Inflammatory macrophage treated with lipopolysaccharide for 1 hour (primary cell): ENCODE results near the gene PRDM11.
A peak's percentile ranks its signal among the peaks of the same experiment; 100 is the strongest.
"Not testable (repeated sequence)": the region's sequence is repeated elsewhere in the genome, so short reads cannot be mapped to it uniquely, and the experiment has no call there.

Source experiments
- DNase-seq, 2 donors: peaks; one replicate each; pipeline ENCODE4 v3.0.0-alpha.2; 2020 to 2022

PRDM11 gene

GRCh38 chr11:45146072-45147016 lies at the start of gene PRDM11:
TSS of gene PRDM11 (plus strand) at chr11:45146639. CDS start at chr11:45181767, 35,128 bp downstream.
- DNase-seq = peak; percentile 25 to 39

DNA sequence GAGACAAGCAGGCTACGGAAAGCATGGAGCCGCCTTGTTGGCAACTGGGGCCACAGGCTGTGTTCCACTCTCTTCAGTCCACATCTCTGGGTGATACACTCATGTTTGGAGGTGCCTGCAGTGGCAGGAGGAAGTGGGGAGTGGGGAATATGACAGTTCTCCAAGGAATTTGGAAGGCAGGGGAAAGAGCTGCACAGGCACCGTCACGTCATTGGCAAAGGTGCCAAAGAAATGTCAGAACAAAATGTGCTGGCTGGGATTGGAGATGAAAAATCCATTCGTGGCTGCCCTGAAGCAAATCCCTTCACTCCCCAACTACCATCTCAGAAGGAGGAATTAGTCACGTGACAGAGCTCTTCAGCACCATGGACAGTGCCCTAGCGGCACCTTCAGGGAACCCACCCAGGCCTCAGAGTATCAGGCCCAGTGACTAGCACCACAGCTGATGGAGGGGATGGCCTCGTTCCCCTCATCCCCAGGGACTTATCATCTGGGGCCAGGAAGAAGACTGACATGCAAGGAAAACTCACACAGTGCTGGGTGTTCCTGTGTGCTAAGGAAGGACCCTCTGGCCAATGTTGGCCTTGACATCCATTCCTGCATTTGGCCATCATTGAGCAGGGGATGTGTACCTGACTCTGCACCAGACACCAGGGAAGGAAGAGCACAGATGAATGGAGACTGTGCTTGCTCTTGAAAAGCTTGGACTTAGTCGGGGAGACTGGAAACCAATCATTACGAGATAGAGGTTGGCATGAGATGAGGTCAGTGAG lies 48.5 kb upstream of the PRDM11 start:
- peak in 1 of 2 donors; percentile 46 for DNase-seq

- DNase-seq = no peak
These were observed 47.5 kb upstream of the PRDM11 start for GRCh38 chr11:45098929-45099328.

DNA sequence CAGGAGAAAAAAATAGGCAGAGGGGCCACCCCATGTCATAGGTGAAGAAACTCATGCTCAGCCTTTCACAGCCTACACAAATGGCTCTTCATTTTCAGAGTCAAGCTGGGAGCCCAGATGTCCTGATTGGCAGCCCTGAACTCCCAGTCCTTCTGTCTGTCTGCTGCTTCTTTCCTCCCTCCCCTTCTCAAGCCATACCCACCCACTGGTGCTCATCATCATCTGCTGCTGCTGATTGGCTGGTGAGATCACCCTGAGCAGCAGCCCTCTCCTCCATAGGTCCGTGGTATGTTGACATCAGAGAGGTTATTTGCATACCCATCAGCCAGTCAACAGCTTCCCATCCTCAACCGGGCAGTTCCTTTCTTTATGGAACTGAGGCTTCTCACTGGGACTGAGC lies 46.1 kb upstream of the PRDM11 start:
- DNase-seq = peak; percentile 65 to 69

DNA sequence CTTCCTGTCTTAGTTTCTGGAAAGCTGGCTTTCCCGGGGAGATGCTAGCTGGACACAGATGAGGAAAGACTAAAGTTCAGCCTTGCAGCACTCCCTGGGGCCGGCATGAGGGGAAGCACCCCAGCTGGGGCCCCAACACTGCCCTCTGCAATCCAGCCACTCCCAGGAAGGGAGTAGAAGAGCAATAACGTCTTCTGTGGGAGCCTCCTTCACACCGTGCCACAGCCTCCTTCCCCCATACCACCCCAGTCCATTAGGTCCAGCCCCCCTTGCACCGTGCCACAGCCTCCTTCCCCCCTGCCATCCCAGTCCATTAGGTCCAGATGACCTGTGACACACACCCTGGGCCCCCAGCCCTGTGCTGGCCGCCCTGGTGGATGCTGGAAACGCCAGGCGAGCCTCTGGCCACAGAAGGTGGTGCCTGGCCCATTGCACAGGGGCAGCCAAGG lies 44.1 kb upstream of the PRDM11 start:
- DNase-seq = no peak

GRCh38 chr11:45102810-45103621 lies 43.4 kb upstream of the PRDM11 start:
- peak; percentile 39 to 83 for DNase-seq

DNA sequence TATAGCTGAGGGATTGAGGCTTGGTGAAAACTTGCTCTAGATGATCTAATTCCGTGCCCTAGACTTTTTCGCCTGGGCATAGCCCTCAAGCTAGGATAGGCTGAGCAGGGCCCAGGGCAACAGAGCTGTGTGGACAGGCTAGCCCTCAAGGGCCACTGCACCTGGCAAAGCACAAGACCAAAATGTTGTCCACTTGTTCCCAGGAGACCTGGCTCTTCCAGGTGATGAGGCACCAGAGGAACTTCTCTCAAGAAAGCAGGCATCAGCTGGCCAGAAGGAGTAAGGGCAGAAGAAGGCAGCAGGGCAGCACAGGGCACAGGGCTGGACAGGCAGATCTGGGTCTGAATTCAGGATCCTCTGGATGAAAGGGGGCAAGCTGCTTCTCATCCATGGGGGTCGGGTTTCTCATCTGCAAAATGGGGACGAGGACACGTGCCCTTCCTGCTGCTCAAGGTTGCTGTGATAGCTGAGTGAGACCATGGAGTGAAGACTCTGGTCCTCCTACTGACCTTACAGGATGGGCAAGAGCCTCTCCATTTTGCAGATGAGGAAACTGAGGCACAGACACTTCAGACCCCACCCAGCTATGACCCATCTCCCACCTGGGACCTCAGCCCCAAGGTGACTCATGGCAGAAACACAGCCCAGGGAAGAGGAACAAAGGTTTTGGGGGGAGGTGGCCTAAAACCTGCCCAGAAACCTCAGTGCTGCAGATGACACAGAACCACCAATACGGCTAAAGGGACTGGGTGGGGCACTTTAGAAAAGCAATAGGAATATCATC lies 42.2 kb upstream of the PRDM11 start:
- DNase-seq = no peak

- DNase-seq = no peak
These were observed 41.7 kb upstream of the PRDM11 start for GRCh38 chr11:45104790-45105084.

GRCh38 chr11:45105233-45105983 lies 41.0 kb upstream of the PRDM11 start:
- peak; percentile 35 to 77 for DNase-seq

DNA sequence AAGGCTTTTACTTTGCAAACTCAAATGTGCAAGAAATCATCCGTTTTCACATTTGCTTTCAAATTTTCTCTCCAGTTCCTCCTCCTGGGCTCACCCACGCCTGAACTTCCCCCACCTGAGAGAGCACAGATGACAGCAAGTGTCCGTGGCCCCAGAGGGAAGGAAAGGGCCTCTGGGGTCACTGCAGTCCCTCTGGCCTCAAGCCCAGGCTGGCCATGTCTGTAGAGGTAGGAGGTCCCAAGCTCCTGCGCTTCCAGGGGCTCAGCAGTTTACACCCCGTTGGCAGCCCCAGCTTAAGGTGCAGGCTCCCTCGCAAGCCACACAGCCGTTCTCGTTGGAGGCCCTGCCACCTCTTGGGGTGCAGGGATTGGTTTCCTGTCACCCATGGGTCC lies 40.5 kb upstream of the PRDM11 start:
- DNase-seq = no peak

DNA sequence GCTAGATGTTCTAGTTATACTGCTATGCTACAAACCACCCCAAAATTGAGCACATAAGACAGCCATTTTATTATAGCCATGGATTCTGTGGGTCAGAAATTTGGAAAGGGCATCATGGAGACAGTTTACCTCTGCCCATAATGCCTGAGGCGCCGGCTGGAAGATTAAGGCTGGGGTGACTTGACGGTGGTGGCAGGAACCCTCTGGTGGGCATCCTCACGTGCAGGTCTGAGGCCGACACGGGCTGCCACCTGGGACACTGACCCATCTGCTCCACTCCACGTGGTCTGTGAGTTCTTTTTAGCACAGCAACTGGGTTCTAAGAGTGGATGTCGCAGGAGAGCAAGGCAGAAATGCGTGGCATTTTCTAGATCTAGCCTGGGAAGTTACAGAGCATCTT lies 40.0 kb upstream of the PRDM11 start:
- no peak for DNase-seq

- no peak for DNase-seq
These were observed 39.4 kb upstream of the PRDM11 start for GRCh38 chr11:45107029-45107428.

- no peak for DNase-seq
These were observed 38.1 kb upstream of the PRDM11 start for GRCh38 chr11:45108070-45109064.

- no peak for DNase-seq
These were observed 37.0 kb upstream of the PRDM11 start for GRCh38 chr11:45109400-45109799.

GRCh38 chr11:45110562-45110961 lies 35.9 kb upstream of the PRDM11 start:
- peak; percentile 44 to 90 for DNase-seq

DNA sequence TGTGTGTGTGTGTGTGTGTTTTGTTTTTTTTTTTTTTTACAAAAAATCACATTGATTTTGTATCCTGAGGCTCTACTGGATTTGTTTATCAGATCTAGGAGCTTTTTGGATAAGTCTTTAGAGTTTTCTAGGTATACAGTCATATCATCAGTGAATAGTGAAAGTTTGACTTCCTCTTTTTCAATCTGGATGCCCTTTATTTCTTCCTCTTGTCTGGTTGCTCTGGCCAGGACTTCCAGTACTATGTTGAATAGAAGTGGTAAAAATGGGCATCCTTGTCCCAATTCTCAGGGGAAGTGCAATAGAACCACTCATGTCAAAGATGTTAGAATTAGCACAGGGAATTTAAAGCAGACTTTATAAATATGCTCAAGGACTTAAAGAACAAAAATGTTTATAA lies 32.6 kb upstream of the PRDM11 start:
- no peak for DNase-seq

GRCh38 chr11:45127836-45128235 lies 18.6 kb upstream of the PRDM11 start:
- DNase-seq = not testable (repeated sequence)

- DNase-seq = no peak
These were observed 12.6 kb upstream of the PRDM11 start for GRCh38 chr11:45133878-45134277.

DNA sequence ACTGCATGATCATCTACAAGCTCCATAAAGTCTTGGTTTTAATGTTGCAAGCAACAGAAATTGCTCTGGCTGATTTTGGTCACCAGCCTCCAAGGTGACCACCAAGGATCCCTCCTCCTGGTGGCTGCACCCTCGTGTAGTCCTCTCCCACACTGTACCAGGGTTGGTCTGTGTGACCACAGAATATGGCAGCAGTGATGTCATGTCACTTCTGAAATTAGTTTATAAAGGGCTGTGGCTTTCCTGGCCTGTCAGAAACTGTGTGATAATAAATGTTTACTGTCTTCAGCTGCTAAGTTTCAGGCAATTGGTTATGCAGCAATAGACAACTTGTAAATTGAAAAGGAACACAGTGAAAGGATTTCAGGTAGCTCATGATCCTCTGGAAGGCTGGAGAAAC lies 5.3 kb upstream of the PRDM11 start:
- no peak for DNase-seq

DNA sequence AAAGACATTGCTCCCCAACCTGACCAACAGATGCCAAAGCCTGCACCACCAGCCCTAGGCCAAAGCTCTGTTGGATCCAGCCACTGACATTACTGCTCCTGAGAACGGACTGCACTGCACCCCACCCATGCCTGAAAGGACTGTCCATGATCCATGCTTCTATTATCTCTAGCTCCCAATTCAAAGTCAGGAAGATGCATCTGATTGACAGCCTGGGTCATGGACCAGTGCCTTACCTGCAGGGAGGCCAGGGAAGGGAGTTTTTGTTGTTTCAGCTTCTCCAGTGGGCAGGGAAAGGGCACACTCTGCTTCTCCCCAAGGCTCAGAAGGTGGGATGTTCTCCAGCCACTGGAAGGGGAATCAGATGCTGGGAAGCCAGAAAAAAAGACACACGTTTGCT lies 4.8 kb upstream of the PRDM11 start:
- DNase-seq = no peak
